Stimulated activated CD8-positive, alpha-beta memory T cell treated with anti-CD3 and anti-CD28 coated beads, Interleukin-2, amount 100 ng/mL, for 48 hours (primary cell): ENCODE data around the gene KTN1.
A peak's percentile ranks its signal among the peaks of the same experiment; 100 is the strongest.

Experiments used
- DNase-seq, 2 donors: peaks; one replicate each; pipeline ENCODE4 v3.0.0-alpha.2; 2020; ENCODE audit warnings: low read depth in 2 of 2

The KTN1 gene

GRCh38 chr14:55571125-55571889 lies 8.7 kb upstream of the KTN1 start:
- DNase-seq: no peak

GRCh38 chr14:55572578-55572977 lies 7.4 kb upstream of the KTN1 start:
- no peak for DNase-seq

GRCh38 chr14:55574988-55575387 lies 5.0 kb upstream of the KTN1 start:
- no peak for DNase-seq

GRCh38 chr14:55577229-55577628 lies 2.8 kb upstream of the KTN1 start:
- DNase-seq: no peak

GRCh38 chr14:55578511-55578910 lies 1.5 kb upstream of the KTN1 start:
- DNase-seq: no peak

- peak; percentile 30 to 47 for DNase-seq
Observed at GRCh38 chr14:55580470-55581341, 699 bp downstream of the KTN1 start.

- DNase-seq: no peak
Observed at GRCh38 chr14:55581342-55581771, 1.4 kb downstream of the KTN1 start.

GRCh38 chr14:55582746-55583145 lies 2.7 kb downstream of the KTN1 start:
- no peak for DNase-seq

GRCh38 chr14:55583942-55584468 lies 4.0 kb downstream of the KTN1 start:
- DNase-seq: no peak

- DNase-seq: no peak
Observed at GRCh38 chr14:55585854-55586253, 5.8 kb downstream of the KTN1 start.

- DNase-seq: no peak
Observed at GRCh38 chr14:55586411-55586810, 6.4 kb downstream of the KTN1 start.

- no peak for DNase-seq
Observed at GRCh38 chr14:55587847-55588246, 7.8 kb downstream of the KTN1 start.

- no peak for DNase-seq
Observed at GRCh38 chr14:55588259-55588699, 8.3 kb downstream of the KTN1 start.

- no peak for DNase-seq
Observed at GRCh38 chr14:55589171-55589570, 9.2 kb downstream of the KTN1 start.

- no peak for DNase-seq
Observed at GRCh38 chr14:55592436-55592835, 12.4 kb downstream of the KTN1 start.

- no peak for DNase-seq
Observed at GRCh38 chr14:55593698-55594097, 13.7 kb downstream of the KTN1 start.

- DNase-seq: no peak
Observed at GRCh38 chr14:55599250-55599879, 19.4 kb downstream of the KTN1 start.

- DNase-seq: no peak
Observed at GRCh38 chr14:55600784-55601561, 21.0 kb downstream of the KTN1 start.

GRCh38 chr14:55603401-55603953 lies 23.5 kb downstream of the KTN1 start:
- no peak for DNase-seq

GRCh38 chr14:55604488-55604887 lies 24.5 kb downstream of the KTN1 start:
- no peak for DNase-seq

GRCh38 chr14:55604900-55605418 lies 25.0 kb downstream of the KTN1 start:
- DNase-seq: no peak
